SK-N-SH treated with all-trans-retinoic acid at 6 μM for 48 hours (cell line): ENCODE measurements around the gene WFS1.
A peak's percentile ranks its signal among the peaks of the same experiment; 100 is the strongest.

Experiments
- ATAC-seq: fragments of 200-7000 bp; cut with Tn5 transposase; 3 replicates; pipeline ENCODE4 v1.9.1; 2020; ENCODE audit warnings: mild to moderate bottlenecking, moderate library complexity
- ARNTL ChIP-seq: fragments of 450-650 bp; formaldehyde crosslinking; IDR thresholded peaks from 2 replicates; pipeline ENCODE4 v1.5.0; 2020; ENCODE audit warnings: low read depth, mild to moderate bottlenecking, moderate library complexity, borderline replicate concordance
- BACH2 ChIP-seq: fragments of 250-450 bp; sonication (Bioruptor Pico); IDR thresholded peaks from 2 replicates; pipeline ENCODE4 v1.9.0; 2021; ENCODE audit warnings: mild to moderate bottlenecking, borderline replicate concordance
- CREB5 ChIP-seq: fragments of 250-450 bp; sonication (Bioruptor Pico); IDR thresholded peaks from 2 replicates; pipeline ENCODE4 v1.5.1; 2020; ENCODE audit warnings: low read depth, mild to moderate bottlenecking, moderate library complexity
- CSDC2 ChIP-seq: fragments of 250-450 bp; sonication (Bioruptor Pico); IDR thresholded peaks from 2 replicates; pipeline ENCODE4 v1.5.0; 2020; ENCODE audit warnings: mild to moderate bottlenecking, moderate library complexity
- ESRRG ChIP-seq: fragments of 250-450 bp; sonication (Bioruptor Pico); IDR thresholded peaks from 2 replicates; pipeline ENCODE4 v1.6.1; 2021; ENCODE audit warnings: mild to moderate bottlenecking
- GLIS3 ChIP-seq: fragments of 250-450 bp; sonication (Bioruptor Pico); IDR thresholded peaks from 2 replicates; pipeline ENCODE4 v1.5.0; 2020; ENCODE audit warnings: mild to moderate bottlenecking, moderate library complexity
- ISL1 ChIP-seq: fragments of 250-450 bp; sonication (Bioruptor Pico); IDR thresholded peaks from 2 replicates; pipeline ENCODE4 v2.1.2; 2022; ENCODE audit warnings: mild to moderate bottlenecking, moderate library complexity
- OSR1 ChIP-seq: fragments of 250-450 bp; sonication (Bioruptor Pico); IDR thresholded peaks from 2 replicates; pipeline ENCODE4 v1.8.0; 2022; ENCODE audit warnings: moderate library complexity, mild to moderate bottlenecking, inconsistent platforms
- PPARA ChIP-seq: fragments of 250-450 bp; sonication (Bioruptor Pico); IDR thresholded peaks from 2 replicates; pipeline ENCODE4 v1.5.0; 2020; ENCODE audit warnings: mild to moderate bottlenecking, borderline replicate concordance
- RARB ChIP-seq: fragments of 250-450 bp; sonication (Bioruptor Pico); IDR thresholded peaks from 2 replicates; pipeline ENCODE4 v1.8.0; 2021; ENCODE audit warnings: mild to moderate bottlenecking, moderate library complexity
- SNAI2 ChIP-seq: fragments of 250-450 bp; sonication (Bioruptor Pico); IDR thresholded peaks from 2 replicates; pipeline ENCODE4 v1.5.0; 2020; ENCODE audit warnings: mild to moderate bottlenecking, moderate library complexity
- TCF4 ChIP-seq: fragments of 250-450 bp; sonication (Bioruptor Pico); IDR thresholded peaks from 2 replicates; pipeline ENCODE4 v1.8.0; 2021; ENCODE audit warnings: mild to moderate bottlenecking, moderate library complexity, borderline replicate concordance
- TOX ChIP-seq: fragments of 250-450 bp; sonication (Bioruptor Pico); IDR thresholded peaks from 2 replicates; pipeline ENCODE4 v1.8.0; 2021; ENCODE audit warnings: mild to moderate bottlenecking, moderate library complexity, borderline replicate concordance
- ZC3H10 ChIP-seq: fragments of 250-450 bp; sonication (Bioruptor Pico); IDR thresholded peaks from 2 replicates; pipeline ENCODE4 v1.5.1; 2021; ENCODE audit warnings: mild to moderate bottlenecking, moderate library complexity
- ZFP3 ChIP-seq: fragments of 250-450 bp; sonication (Bioruptor Pico); IDR thresholded peaks from 2 replicates; pipeline ENCODE4 v1.5.0; 2020; ENCODE audit warnings: mild to moderate bottlenecking, moderate library complexity
- ZFP30 ChIP-seq: fragments of 450-650 bp; formaldehyde crosslinking; IDR thresholded peaks from 2 replicates; pipeline ENCODE4 v1.5.0; 2022; ENCODE audit warnings: mild to moderate bottlenecking, moderate library complexity
- ZNF565 ChIP-seq: fragments of 450-650 bp; formaldehyde crosslinking; conservative IDR thresholded peaks from 2 replicates; pipeline ENCODE4 v1.5.0; 2020; ENCODE audit warnings: low read depth, mild to moderate bottlenecking, moderate library complexity
- ZNF70 ChIP-seq: fragments of 450-650 bp; formaldehyde crosslinking; IDR thresholded peaks from 2 replicates; pipeline ENCODE4 v1.5.0; 2020; ENCODE audit warnings: mild to moderate bottlenecking, moderate library complexity
- ZNF8 ChIP-seq: fragments of 450-650 bp; formaldehyde crosslinking; IDR thresholded peaks from 2 replicates; pipeline ENCODE4 v1.5.0; 2020; ENCODE audit warnings: mild to moderate bottlenecking, moderate library complexity
- TF ChIP-seq, protein P1 (sequence below): fragments of 250-450 bp; sonication (Bioruptor Pico); IDR thresholded peaks from 2 replicates; pipeline ENCODE4 v1.5.1; 2021; ENCODE audit warnings: mild to moderate bottlenecking, moderate library complexity
- TF ChIP-seq, protein P2 (sequence below): fragments of 250-450 bp; sonication (Bioruptor Pico); IDR thresholded peaks from 2 replicates; pipeline ENCODE4 v1.8.0; 2021; ENCODE audit warnings: low read depth, mild to moderate bottlenecking, moderate library complexity, borderline replicate concordance
- TF ChIP-seq, protein P3 (sequence below): fragments of 250-450 bp; sonication (Bioruptor Pico); IDR thresholded peaks from 2 replicates; pipeline ENCODE4 v1.8.0; 2020; ENCODE audit warnings: mild to moderate bottlenecking, moderate library complexity, borderline replicate concordance

The WFS1 gene

GRCh38 chr4:6221851-6222760 lies 47.5 kb upstream of the WFS1 start:
- TF ChIP-seq CREB5 (CRISPR knock-in tag), result no peak
- no peak for TF ChIP-seq ESRRG (CRISPR knock-in tag)
- no peak for TF ChIP-seq ZFP30
- TF ChIP-seq RARB (CRISPR knock-in tag), result no peak
- TF ChIP-seq ZNF8 (CRISPR knock-in tag), result no peak
- TF ChIP-seq ARNTL (CRISPR knock-in tag), result no peak
- TF ChIP-seq, protein P1, sequence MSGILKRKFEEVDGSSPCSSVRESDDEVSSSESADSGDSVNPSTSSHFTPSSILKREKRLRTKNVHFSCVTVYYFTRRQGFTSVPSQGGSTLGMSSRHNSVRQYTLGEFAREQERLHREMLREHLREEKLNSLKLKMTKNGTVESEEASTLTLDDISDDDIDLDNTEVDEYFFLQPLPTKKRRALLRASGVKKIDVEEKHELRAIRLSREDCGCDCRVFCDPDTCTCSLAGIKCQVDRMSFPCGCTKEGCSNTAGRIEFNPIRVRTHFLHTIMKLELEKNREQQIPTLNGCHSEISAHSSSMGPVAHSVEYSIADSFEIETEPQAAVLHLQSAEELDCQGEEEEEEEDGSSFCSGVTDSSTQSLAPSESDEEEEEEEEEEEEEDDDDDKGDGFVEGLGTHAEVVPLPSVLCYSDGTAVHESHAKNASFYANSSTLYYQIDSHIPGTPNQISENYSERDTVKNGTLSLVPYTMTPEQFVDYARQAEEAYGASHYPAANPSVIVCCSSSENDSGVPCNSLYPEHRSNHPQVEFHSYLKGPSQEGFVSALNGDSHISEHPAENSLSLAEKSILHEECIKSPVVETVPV (CRISPR knock-in tag), result no peak
- TF ChIP-seq, protein P2, sequence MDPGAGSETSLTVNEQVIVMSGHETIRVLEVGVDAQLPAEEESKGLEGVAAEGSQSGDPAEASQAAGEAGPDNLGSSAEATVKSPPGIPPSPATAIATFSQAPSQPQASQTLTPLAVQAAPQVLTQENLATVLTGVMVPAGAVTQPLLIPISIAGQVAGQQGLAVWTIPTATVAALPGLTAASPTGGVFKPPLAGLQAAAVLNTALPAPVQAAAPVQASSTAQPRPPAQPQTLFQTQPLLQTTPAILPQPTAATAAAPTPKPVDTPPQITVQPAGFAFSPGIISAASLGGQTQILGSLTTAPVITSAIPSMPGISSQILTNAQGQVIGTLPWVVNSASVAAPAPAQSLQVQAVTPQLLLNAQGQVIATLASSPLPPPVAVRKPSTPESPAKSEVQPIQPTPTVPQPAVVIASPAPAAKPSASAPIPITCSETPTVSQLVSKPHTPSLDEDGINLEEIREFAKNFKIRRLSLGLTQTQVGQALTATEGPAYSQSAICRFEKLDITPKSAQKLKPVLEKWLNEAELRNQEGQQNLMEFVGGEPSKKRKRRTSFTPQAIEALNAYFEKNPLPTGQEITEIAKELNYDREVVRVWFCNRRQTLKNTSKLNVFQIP, result no peak
- TF ChIP-seq, all 23 proteins: peak for 0
- ATAC-seq, result peak; percentile 40; the same call in 1 of the 3 replicates

- no peak for ATAC-seq
- TF ChIP-seq BACH2 (CRISPR knock-in tag) (no peak), ZNF70 (no peak), GLIS3 (no peak), ZC3H10 (CRISPR knock-in tag) (no peak), ISL1 (CRISPR knock-in tag) (no peak), ZNF565 (CRISPR knock-in tag) (no peak), TOX (no peak), PPARA (CRISPR knock-in tag) (no peak), ZFP3 (CRISPR knock-in tag) (no peak), SNAI2 (CRISPR knock-in tag) (no peak), OSR1 (no peak), ARNTL (CRISPR knock-in tag) (no peak), CSDC2 (CRISPR knock-in tag) (no peak)
- TF ChIP-seq, protein P3, sequence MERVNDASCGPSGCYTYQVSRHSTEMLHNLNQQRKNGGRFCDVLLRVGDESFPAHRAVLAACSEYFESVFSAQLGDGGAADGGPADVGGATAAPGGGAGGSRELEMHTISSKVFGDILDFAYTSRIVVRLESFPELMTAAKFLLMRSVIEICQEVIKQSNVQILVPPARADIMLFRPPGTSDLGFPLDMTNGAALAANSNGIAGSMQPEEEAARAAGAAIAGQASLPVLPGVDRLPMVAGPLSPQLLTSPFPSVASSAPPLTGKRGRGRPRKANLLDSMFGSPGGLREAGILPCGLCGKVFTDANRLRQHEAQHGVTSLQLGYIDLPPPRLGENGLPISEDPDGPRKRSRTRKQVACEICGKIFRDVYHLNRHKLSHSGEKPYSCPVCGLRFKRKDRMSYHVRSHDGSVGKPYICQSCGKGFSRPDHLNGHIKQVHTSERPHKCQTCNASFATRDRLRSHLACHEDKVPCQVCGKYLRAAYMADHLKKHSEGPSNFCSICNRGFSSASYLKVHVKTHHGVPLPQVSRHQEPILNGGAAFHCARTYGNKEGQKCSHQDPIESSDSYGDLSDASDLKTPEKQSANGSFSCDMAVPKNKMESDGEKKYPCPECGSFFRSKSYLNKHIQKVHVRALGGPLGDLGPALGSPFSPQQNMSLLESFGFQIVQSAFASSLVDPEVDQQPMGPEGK (CRISPR knock-in tag), result no peak
These were observed 46.8 kb upstream of the WFS1 start for GRCh38 chr4:6222761-6223292.

GRCh38 chr4:6224735-6225134 lies 44.9 kb upstream of the WFS1 start:
- ATAC-seq, result no peak
- TF ChIP-seq, protein P1 (CRISPR knock-in tag), result no peak
- TF ChIP-seq CREB5 (CRISPR knock-in tag), result no peak
- no peak for TF ChIP-seq ESRRG (CRISPR knock-in tag)
- TF ChIP-seq SNAI2 (CRISPR knock-in tag), result no peak
- TF ChIP-seq CSDC2 (CRISPR knock-in tag), result no peak
- TF ChIP-seq TCF4 (CRISPR knock-in tag), result no peak
